Activated naive CD8-positive, alpha-beta T cell treated with anti-CD3 and anti-CD28 coated beads, Interleukin-2, amount 10 ng/mL, durations not matched to agents 7 days and 5 days (primary cell): ENCODE data around the gene SOS1. TPM values are rescaled to one million over a fixed set of nuclear protein-coding genes. Genes with fewer than 3 reads are reported as not detected.

Experiments
- ATAC-seq: fragments of 150-1000 bp; cut with Tn5 transposase; one replicate; pipeline ENCODE4 v1.10.0; 2021; ENCODE audit warnings: low read depth, moderate library complexity
- POLR2A ChIA-PET: fragments of 350-600 bp; sonication (Branson Sonifier 250); formaldehyde crosslinking; loops from one replicate; lab custom pipeline; 2021; ENCODE audit warnings: antibody characterized with exemption; lab: Charles Lee
- DNase-seq: peaks from one replicate; pipeline ENCODE4 v3.0.0; 2021
- H3K27ac Mint-ChIP-seq: one replicate; pipeline ENCODE4 v1.8.0; 2022; ENCODE audit warnings: mild to moderate bottlenecking, mixed read lengths
- H3K27me3 Mint-ChIP-seq: one replicate; pipeline ENCODE4 v1.8.0; 2022; ENCODE audit warnings: mild to moderate bottlenecking, moderate library complexity, mixed read lengths
- H3K36me3 Mint-ChIP-seq: one replicate; pipeline ENCODE4 v1.8.0; 2021; ENCODE audit warnings: mild to moderate bottlenecking, mixed read lengths
- H3K4me1 Mint-ChIP-seq: one replicate; pipeline ENCODE4 v1.8.0; 2021; ENCODE audit warnings: mixed read lengths
- H3K4me3 Mint-ChIP-seq: one replicate; pipeline ENCODE4 v1.8.0; 2022; ENCODE audit warnings: mild to moderate bottlenecking, moderate library complexity, mixed read lengths
- H3K9me3 Mint-ChIP-seq: one replicate; pipeline ENCODE4 v1.8.0; 2021; ENCODE audit warnings: mixed read lengths
- total RNA-seq, 2 experiments: library from RNA; stranded (reverse); gene quantifications; one replicate each; pipeline ENCODE4 v1.2.3, GENCODE V29; 2021

SOS1 gene
- total RNA-seq, 2 experiments from 2014 or later, result 154 to 168 TPM

DNA sequence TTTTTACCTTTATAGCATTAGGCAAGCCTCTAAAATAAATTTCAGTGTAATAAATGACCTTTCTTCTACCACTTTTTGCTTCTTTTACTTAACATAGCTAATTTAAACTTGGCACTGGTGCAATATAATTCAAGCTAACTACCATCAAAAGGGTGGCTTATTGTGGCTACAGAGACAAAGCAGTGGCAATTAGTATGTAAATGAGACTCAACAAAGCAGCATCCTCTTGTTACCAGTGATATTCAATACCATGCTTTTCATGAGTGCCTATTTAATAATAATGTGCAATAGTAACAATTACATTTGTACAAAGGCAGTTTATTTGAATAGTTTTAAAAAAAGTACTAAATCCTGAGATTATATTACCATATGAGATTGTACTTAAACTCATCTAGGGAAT lies 93.4 kb downstream of the SOS1 start:
- no peak overlapping the region for H3K27ac Mint-ChIP-seq
- peaks cover 19% of the 10 kb centered on the region for H3K36me3 Mint-ChIP-seq
- H3K4me3 Mint-ChIP-seq, result no peak overlapping the region
- H3K27me3 Mint-ChIP-seq, result no peaks in the 10 kb centered on the region
- no peak for ATAC-seq
- no peaks in the 10 kb centered on the region for H3K9me3 Mint-ChIP-seq
- POLR2A ChIA-PET, result interaction anchor here (0.7 kb wide), 2 partner anchors 36 to 125 kb away, joined by 3 read pairs; no protein-coding TSS in a partner anchor
- no peaks in the 10 kb centered on the region for H3K4me1 Mint-ChIP-seq
- DNase-seq, result no peak

DNA sequence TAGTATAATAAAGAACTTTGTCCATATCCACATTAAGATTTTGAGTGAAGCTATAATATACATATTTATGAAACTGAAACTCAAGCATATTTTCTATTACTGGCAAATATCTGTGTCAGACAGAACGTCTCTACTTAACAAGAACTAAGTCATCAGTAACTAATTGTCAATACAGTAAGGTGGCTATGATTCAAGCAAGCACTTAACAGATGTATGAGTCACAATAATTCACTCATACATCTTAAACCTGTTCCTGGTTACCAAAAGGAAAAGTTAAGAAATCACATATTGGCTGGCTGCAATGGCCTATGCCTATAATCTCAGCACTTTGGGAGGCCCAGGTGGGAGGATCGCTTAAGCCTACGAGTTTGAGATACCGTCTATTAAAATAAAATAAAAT lies 96.0 kb downstream of the SOS1 start:
- Mint-ChIP-seq H3K4me3 (no peak overlapping the region), H3K27me3 (no peaks in the 10 kb centered on the region), H3K4me1 (peaks cover 2% of the 10 kb centered on the region), H3K36me3 (peaks cover 17% of the 10 kb centered on the region), H3K27ac (no peak overlapping the region), H3K9me3 (no peaks in the 10 kb centered on the region)
- POLR2A ChIA-PET, result no interaction called here
- DNase-seq, result no peak
- no peak for ATAC-seq

DNA sequence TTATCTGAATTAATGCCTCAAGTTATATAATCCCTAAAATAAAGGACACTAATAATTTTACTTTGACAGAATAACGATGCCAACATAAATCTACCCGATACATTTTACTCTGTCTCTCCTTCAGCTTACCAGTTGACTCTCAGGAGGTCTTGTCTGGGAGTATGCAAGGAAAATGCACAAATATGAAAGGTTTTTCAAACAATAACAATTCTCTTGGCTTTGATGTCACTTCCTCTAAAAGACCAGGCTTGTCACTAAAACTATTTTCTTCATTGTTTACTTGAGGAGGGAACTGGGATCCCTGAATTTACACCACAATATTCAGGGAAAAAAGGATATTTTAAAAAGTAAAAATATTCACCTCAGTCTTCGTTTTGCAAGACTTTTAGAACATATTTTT lies 97.2 kb downstream of the SOS1 start:
- Mint-ChIP-seq H3K27ac (no peak overlapping the region), H3K9me3 (no peaks in the 10 kb centered on the region), H3K4me1 (peaks cover 2% of the 10 kb centered on the region), H3K27me3 (no peaks in the 10 kb centered on the region), H3K4me3 (no peak overlapping the region), H3K36me3 (peaks cover 22% of the 10 kb centered on the region)
- POLR2A ChIA-PET, result no interaction called here
- ATAC-seq (no peak), DNase-seq (no peak)

GRCh38 chr2:39022642-39023235 lies 98.1 kb downstream of the SOS1 start:
- Mint-ChIP-seq H3K36me3 (peaks cover 20% of the 10 kb centered on the region), H3K27ac (no peak overlapping the region), H3K27me3 (no peaks in the 10 kb centered on the region), H3K4me3 (no peak overlapping the region), H3K9me3 (no peaks in the 10 kb centered on the region), H3K4me1 (peaks cover 3% of the 10 kb centered on the region)
- ATAC-seq, result no peak
- POLR2A ChIA-PET, result no interaction called here
- no peak for DNase-seq

DNA sequence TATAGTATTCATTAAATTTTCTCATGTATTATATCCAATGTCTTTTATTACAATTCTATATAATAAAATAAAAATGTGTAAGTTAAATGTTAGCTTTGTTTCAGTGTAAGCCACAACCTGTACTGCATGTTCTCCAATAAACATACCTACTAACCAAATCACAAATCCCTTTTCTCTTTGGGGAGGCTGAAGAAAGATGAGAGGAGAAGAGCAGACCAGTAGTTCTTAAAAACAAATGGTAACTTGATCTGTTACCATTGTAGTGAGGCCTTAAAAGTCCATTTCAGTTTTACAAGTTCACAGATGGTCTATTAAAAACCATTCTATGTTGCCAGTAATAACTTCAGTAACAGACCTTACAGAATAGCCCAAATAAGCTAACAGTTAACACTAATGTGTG lies 100.5 kb downstream of the SOS1 start:
- Mint-ChIP-seq H3K4me1 (peaks cover 7% of the 10 kb centered on the region), H3K36me3 (peaks cover 17% of the 10 kb centered on the region), H3K4me3 (no peak overlapping the region), H3K27ac (no peak overlapping the region), H3K27me3 (no peaks in the 10 kb centered on the region), H3K9me3 (no peaks in the 10 kb centered on the region)
- POLR2A ChIA-PET, result no interaction called here
- DNase-seq, result no peak
- ATAC-seq, result no peak

DNA sequence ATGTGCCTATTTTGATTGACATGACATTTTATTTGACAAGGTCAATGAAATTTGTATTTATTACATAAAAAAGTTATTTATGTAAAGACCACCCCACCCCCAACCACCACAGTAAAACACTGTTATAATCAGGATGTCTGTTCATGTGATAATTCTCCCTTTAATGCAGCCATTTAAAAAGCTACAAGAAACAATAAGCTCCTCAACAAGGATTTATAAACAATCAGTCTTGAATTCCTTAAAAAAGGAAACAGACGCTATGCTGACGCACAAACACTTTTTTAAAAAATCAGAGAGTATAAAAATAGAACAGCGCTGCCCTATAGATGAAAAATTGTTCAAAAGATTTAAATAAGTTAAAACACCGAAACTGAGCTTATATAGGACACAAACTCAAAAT lies 102.2 kb downstream of the SOS1 start:
- peaks cover 18% of the 10 kb centered on the region for H3K36me3 Mint-ChIP-seq
- no peaks in the 10 kb centered on the region for H3K27me3 Mint-ChIP-seq
- DNase-seq (no peak), ATAC-seq (no peak)
- H3K27ac Mint-ChIP-seq, result no peak overlapping the region
- no peak overlapping the region for H3K4me3 Mint-ChIP-seq
- POLR2A ChIA-PET, result no interaction called here
- no peaks in the 10 kb centered on the region for H3K9me3 Mint-ChIP-seq
- peaks cover 7% of the 10 kb centered on the region for H3K4me1 Mint-ChIP-seq

DNA sequence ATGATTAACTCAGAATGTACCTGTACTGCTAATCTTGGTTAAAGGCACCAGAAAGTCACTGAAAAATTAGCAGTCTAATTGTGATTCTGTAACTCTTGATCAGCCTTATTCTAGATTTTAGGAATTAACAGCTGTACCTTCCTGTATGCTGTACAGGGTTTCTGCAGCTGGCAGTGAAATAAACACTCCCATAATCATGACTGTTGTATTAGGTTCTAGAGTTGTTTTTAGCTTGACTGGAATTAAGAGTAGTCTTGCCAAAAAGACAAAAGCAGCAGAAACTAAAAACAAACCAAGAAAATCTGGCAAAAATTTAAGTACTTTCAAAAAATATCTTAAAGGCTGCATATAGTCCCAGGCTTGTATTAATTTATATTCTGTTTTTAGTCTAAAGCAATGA lies 103.5 kb downstream of the SOS1 start:
- ATAC-seq (no peak), DNase-seq (no peak)
- Mint-ChIP-seq H3K27ac (no peak overlapping the region), H3K4me1 (peaks cover 7% of the 10 kb centered on the region), H3K27me3 (no peaks in the 10 kb centered on the region), H3K9me3 (no peaks in the 10 kb centered on the region), H3K4me3 (no peak overlapping the region), H3K36me3 (peaks cover 15% of the 10 kb centered on the region)
- POLR2A ChIA-PET, result no interaction called here

DNA sequence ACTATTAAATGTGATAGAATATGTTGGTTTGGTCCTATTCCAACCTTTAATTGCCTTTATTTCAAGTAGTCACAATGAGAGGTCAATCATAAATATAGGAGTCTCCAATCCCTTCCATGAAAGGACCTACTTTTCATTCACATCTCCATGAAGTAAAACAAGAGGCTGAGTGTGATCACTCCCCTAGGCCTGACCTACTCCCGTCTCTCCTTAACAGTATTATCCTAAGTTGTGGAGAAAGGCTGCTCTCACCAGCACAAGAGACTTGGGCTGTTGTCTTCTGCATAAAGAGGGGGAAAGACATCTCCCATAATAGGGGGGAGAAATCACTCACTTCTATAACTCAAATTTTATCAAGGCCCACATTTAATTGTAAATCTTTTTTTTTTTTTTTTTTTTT lies 105.4 kb downstream of the SOS1 start:
- Mint-ChIP-seq H3K27ac (no peak overlapping the region), H3K9me3 (no peaks in the 10 kb centered on the region), H3K27me3 (no peaks in the 10 kb centered on the region), H3K36me3 (peaks cover 22% of the 10 kb centered on the region), H3K4me1 (peaks cover 9% of the 10 kb centered on the region), H3K4me3 (no peak overlapping the region)
- POLR2A ChIA-PET, result interaction anchor here (0.6 kb wide), 1 partner anchor 106 kb away, joined by 3 read pairs; no protein-coding TSS in a partner anchor
- no peak for ATAC-seq
- DNase-seq, result no peak

GRCh38 chr2:39013871-39014270 lies 107.0 kb downstream of the SOS1 start:
- Mint-ChIP-seq H3K4me3 (no peak overlapping the region), H3K27ac (no peak overlapping the region), H3K4me1 (peaks cover 9% of the 10 kb centered on the region), H3K9me3 (no peaks in the 10 kb centered on the region), H3K27me3 (no peaks in the 10 kb centered on the region), H3K36me3 (peaks cover 22% of the 10 kb centered on the region)
- POLR2A ChIA-PET, result no interaction called here
- no peak for ATAC-seq
- no peak for DNase-seq

DNA sequence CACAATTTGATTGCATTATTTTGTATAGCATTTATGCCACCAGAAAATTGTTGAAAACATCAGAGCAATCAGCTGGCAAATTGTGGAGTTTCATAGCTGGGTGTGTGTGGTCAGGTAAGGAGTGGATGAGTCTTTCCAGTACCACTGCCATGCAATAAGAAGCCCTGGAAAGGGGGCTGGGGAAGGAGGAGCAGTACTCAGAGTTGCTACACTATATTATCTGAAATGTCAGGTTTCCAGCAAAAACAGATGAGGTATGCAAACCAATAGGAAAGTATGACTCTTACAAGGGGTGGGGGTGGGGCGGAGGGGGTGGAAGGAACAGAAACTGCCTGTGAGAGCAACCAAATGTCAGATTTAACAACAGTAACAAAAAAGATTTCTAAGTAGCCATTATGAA lies 112.2 kb downstream of the SOS1 start:
- no peaks in the 10 kb centered on the region for H3K9me3 Mint-ChIP-seq
- H3K4me1 Mint-ChIP-seq, result peaks cover 11% of the 10 kb centered on the region
- no peaks in the 10 kb centered on the region for H3K27me3 Mint-ChIP-seq
- H3K4me3 Mint-ChIP-seq, result no peak overlapping the region
- POLR2A ChIA-PET, result no interaction called here
- no peak for ATAC-seq
- peak overlapping the region; percentile 34 for H3K27ac Mint-ChIP-seq
- no peak for DNase-seq
- peaks cover 45% of the 10 kb centered on the region for H3K36me3 Mint-ChIP-seq

- POLR2A ChIA-PET, result no interaction called here
- peaks cover 11% of the 10 kb centered on the region for H3K4me1 Mint-ChIP-seq
- H3K9me3 Mint-ChIP-seq, result no peaks in the 10 kb centered on the region
- H3K27me3 Mint-ChIP-seq, result no peaks in the 10 kb centered on the region
- H3K27ac Mint-ChIP-seq, result peak overlapping the region; percentile 34
- peaks cover 45% of the 10 kb centered on the region for H3K36me3 Mint-ChIP-seq
- DNase-seq (no peak), ATAC-seq (no peak)
- H3K4me3 Mint-ChIP-seq, result no peak overlapping the region
Observed at GRCh38 chr2:39007875-39008504, 112.9 kb downstream of the SOS1 start.

GRCh38 chr2:39000552-39000951 lies 120.3 kb downstream of the SOS1 start:
- peaks cover 14% of the 10 kb centered on the region for H3K4me1 Mint-ChIP-seq
- no peak for ATAC-seq
- DNase-seq, result no peak
- H3K9me3 Mint-ChIP-seq, result no peaks in the 10 kb centered on the region
- H3K27me3 Mint-ChIP-seq, result no peaks in the 10 kb centered on the region
- no peak overlapping the region for H3K4me3 Mint-ChIP-seq
- POLR2A ChIA-PET, result no interaction called here
- H3K36me3 Mint-ChIP-seq, result peaks cover 44% of the 10 kb centered on the region
- H3K27ac Mint-ChIP-seq, result no peak overlapping the region

GRCh38 chr2:38997781-38998180 lies 123.1 kb downstream of the SOS1 start:
- peaks cover 17% of the 10 kb centered on the region for H3K4me1 Mint-ChIP-seq
- no peak overlapping the region for H3K4me3 Mint-ChIP-seq
- POLR2A ChIA-PET, result no interaction called here
- no peak overlapping the region for H3K27ac Mint-ChIP-seq
- H3K9me3 Mint-ChIP-seq, result no peaks in the 10 kb centered on the region
- H3K36me3 Mint-ChIP-seq, result peaks cover 43% of the 10 kb centered on the region
- no peak for DNase-seq
- ATAC-seq, result no peak
- H3K27me3 Mint-ChIP-seq, result no peaks in the 10 kb centered on the region

GRCh38 chr2:38991899-38992298 lies 129.0 kb downstream of the SOS1 start:
- Mint-ChIP-seq H3K4me3 (no peak overlapping the region), H3K9me3 (no peaks in the 10 kb centered on the region), H3K27me3 (no peaks in the 10 kb centered on the region), H3K27ac (no peak overlapping the region), H3K36me3 (peaks cover 35% of the 10 kb centered on the region), H3K4me1 (peaks cover 10% of the 10 kb centered on the region)
- ATAC-seq (no peak), DNase-seq (no peak)
- POLR2A ChIA-PET, result interaction anchor here (0.6 kb wide), 1 partner anchor 161 kb away, joined by 3 read pairs; no protein-coding TSS in a partner anchor
